Dermis blood vessel endothelial cell (primary cell): ENCODE data around the gene AGBL3. TPM values are rescaled to one million over a fixed set of nuclear protein-coding genes. Genes with fewer than 3 reads are reported as not detected.

Experiments used
- DNase-seq: peaks from one replicate; pipeline ENCODE4 v3.0.0; 2010
- total RNA-seq: library from RNA; depleted of rRNA; stranded (reverse); fragments of >200 nt; gene quantifications from 2 replicates; pipeline ENCODE4 v1.2.3, GENCODE V29; 2014

Gene AGBL3
- total RNA-seq = 1.6 and 1.7 TPM in 2 replicates

GRCh38 chr7:134986363-134987251 is at the start of gene AGBL3:
Gene AGBL3 (plus strand): TSS chr7:134986508. CDS start chr7:134987934, 1,426 bp downstream.
- peak; percentile 98 for DNase-seq

- DNase-seq = no peak
Measured at GRCh38 chr7:134936893-134937510, 49.3 kb upstream of the AGBL3 start.

GRCh38 chr7:134938141-134938540 is 48.2 kb upstream of the AGBL3 start:
- no peak for DNase-seq

- DNase-seq = no peak
Measured at GRCh38 chr7:134939136-134939535, 47.2 kb upstream of the AGBL3 start.

GRCh38 chr7:134940729-134941128 is 45.6 kb upstream of the AGBL3 start:
- DNase-seq = no peak

GRCh38 chr7:134941185-134941900 is 45.0 kb upstream of the AGBL3 start:
- peak; percentile 95 for DNase-seq

GRCh38 chr7:134941952-134942351 is 44.4 kb upstream of the AGBL3 start:
- DNase-seq = no peak

- DNase-seq = no peak
Measured at GRCh38 chr7:134942690-134943466, 43.4 kb upstream of the AGBL3 start.

- peak; percentile 69 for DNase-seq
Measured at GRCh38 chr7:134943785-134944400, 42.4 kb upstream of the AGBL3 start.

GRCh38 chr7:134945691-134946090 is 40.6 kb upstream of the AGBL3 start:
- no peak for DNase-seq

- no peak for DNase-seq
Measured at GRCh38 chr7:134946260-134946659, 40.0 kb upstream of the AGBL3 start.

GRCh38 chr7:134947329-134947728 is 39.0 kb upstream of the AGBL3 start:
- no peak for DNase-seq

- no peak for DNase-seq
Measured at GRCh38 chr7:134947831-134948230, 38.5 kb upstream of the AGBL3 start.

- DNase-seq = no peak
Measured at GRCh38 chr7:134948246-134948645, 38.1 kb upstream of the AGBL3 start.

GRCh38 chr7:134948736-134949135 is 37.6 kb upstream of the AGBL3 start:
- DNase-seq = no peak

- DNase-seq = no peak
Measured at GRCh38 chr7:134949171-134949570, 37.1 kb upstream of the AGBL3 start.

GRCh38 chr7:134954197-134955082 is 31.9 kb upstream of the AGBL3 start:
- DNase-seq = peak; percentile 61

GRCh38 chr7:134957005-134957404 is 29.3 kb upstream of the AGBL3 start:
- DNase-seq = no peak

- DNase-seq = no peak
Measured at GRCh38 chr7:134959810-134960209, 26.5 kb upstream of the AGBL3 start.

- DNase-seq = no peak
Measured at GRCh38 chr7:134962270-134962780, 24.0 kb upstream of the AGBL3 start.

- no peak for DNase-seq
Measured at GRCh38 chr7:134963036-134963435, 23.3 kb upstream of the AGBL3 start.
